Activated CD4-positive, alpha-beta T cell treated with anti-CD3 and anti-CD28 coated beads, Interleukin-2, amount 50 U/mL, for 1 hour (primary cell): Measurements from ENCODE around the gene DYNC2H1.
"Not testable (repeated sequence)": the region's sequence is repeated elsewhere in the genome, so short reads cannot be mapped to it uniquely, and the experiment has no call there.

Experiments
- DNase-seq: peaks from one replicate; pipeline ENCODE4 v3.0.0-alpha.2; 2020

DYNC2H1 gene

DNA sequence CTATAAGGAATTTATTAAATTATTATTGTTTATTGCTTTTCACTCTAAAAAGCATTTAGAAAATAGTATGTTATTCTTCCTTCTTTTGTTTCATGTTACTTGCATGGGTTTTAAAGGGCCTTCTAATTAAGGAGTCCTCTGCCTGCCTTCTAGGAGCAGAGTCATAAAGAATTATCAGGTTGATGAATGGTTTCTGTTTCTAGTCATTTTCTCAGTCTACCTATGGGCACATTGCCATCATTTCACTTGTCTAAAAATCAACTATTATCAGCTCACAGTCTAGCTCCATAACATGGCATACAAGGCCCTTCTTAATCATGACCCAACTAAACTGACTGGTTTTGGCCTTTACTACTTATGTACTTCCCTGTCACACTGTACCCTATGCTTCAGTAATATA, 16.2 kb downstream of the DYNC2H1 start:
- DNase-seq, result no peak

GRCh38 chr11:103141986-103142385, 32.8 kb downstream of the DYNC2H1 start:
- not testable (repeated sequence) for DNase-seq

DNA sequence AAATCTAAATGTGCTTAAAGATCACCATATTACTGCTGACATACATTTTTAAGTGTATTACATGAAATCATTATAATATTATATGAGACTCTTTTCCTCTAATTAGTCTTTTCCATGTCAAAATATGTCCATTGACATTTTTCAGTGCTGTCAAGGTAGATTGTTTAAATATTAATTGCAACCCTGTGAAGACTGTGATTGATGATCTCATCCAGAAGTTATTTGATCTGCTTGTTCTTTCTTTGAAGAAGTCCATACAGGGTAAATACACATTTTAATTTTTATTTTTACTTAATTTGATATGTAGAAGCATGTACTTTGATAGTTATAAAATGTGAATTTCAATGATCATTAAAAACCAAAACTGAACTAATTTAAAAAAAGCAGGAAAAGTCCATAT, 38.4 kb downstream of the DYNC2H1 start:
- no peak for DNase-seq

DNA sequence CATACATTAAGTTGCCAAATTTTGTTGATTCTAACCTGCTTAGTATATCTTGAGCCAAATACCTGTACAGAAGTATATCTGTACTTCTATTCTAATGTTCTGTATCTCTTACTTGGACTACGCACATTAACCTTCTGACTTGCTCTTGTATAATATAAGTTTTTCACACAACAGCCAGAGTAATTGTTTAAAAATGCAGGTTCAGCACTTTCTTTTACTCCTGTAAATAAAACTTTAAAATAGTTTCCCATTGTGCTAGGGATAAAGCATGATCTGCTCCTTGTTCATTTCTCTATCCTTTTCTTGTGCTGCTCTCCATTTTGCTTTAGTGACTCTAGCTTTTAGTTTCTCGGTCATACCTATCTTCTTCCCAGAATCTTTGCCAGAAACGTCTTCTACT, 48.3 kb downstream of the DYNC2H1 start:
- DNase-seq, result no peak

GRCh38 chr11:103164093-103164796, 55.0 kb downstream of the DYNC2H1 start:
- DNase-seq, result no peak

GRCh38 chr11:103167166-103167565, 57.9 kb downstream of the DYNC2H1 start:
- DNase-seq, result no peak

DNA sequence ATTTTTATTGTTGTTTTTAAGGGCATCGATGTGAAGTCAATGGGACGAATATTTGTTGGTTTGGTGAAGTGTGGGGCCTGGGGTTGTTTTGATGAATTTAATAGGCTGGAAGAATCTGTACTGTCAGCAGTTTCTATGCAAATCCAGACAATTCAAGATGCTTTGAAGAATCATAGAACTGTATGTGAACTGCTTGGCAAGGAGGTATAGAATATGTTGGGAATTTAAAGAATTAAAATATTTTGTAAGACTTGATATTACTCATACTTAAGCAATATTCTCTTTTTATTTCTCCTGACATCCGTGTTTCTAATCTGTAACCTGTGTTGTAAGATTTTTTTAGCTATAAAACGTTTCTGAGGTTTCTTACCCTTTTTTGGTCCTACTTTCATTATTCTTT, 61.6 kb downstream of the DYNC2H1 start:
- DNase-seq, result no peak

GRCh38 chr11:103175461-103176129, 66.4 kb downstream of the DYNC2H1 start:
- no peak for DNase-seq

DNA sequence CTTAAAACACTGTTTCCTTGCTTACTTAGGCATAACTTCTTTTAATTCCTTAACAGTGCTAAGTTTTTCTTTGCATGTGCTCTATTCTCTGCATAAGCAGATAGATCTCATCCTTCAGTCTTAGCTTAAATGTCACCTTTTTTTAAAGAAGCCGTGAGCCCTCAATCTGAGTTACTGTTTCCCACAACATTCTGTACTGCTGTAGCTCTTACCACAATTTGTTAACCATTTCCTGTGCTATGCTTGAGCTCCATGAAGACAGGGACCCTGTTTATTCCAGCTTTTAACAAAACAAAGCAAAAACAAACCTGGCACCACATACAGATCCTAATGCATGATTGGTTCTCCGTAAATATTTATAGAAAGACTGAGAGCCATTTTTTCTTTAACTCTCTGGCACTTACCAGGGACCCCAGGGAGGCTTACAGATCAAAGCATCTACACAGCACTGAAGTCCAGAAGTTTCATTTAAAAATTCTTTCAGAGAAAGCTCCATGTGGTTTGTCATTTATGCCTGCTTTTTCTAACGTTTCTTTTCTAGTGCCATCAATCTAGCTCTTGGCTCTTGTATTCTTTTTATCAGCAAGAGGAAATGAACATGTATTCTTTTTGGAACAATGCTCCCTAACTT, 74.9 kb downstream of the DYNC2H1 start:
- DNase-seq, result no peak

DNA sequence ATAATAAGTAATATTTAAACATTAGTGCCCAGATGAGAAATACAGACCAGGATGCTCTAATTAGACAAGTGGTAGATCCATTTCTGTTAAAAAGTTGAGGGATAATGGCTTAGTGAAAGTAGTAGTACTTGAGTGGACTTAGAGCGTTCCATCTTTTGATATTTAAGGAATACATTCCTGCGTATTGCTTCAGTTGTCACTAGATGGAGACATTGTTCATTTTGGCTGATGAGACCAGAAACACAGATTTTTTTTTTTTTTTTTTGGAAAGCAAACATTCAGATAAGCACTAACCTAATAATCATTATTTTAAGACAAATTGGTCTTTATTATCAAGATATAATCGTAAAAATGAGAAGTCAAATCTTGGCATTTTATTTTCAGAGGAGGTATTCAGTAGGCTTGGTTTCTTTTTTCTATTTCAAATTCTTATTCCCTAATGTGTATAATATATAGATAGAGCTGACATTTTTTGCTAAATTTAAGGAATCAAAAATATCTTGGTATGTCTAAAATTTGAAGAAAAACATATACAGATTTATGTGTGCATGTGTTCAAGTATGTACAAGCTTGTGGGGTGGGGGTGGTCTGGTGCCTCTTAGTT, 92.9 kb downstream of the DYNC2H1 start:
- no peak for DNase-seq

DNA sequence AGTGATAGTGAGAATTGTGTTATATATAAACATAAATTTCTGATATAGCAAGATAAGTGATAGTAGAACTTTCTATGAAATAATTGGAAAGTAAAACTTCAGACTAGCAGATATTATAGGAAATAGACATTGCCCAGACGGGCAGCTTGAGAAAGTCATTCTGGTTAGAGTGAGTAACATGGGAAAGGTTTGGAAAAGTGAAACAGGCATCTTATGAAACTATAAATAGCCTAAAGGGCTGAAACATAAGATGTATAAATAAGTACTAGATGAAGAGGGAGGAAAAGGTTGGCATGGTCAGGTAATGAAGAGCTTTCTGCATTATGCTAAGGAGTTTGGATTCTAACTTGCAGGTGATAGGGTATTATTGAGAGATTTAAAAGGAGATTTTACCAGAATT, 101.3 kb downstream of the DYNC2H1 start:
- no peak for DNase-seq

- DNase-seq, result no peak
Measured at GRCh38 chr11:103215812-103216211, 106.6 kb downstream of the DYNC2H1 start.

GRCh38 chr11:103220133-103220532, 110.9 kb downstream of the DYNC2H1 start:
- DNase-seq, result no peak

GRCh38 chr11:103222806-103223205, 113.6 kb downstream of the DYNC2H1 start:
- no peak for DNase-seq

DNA sequence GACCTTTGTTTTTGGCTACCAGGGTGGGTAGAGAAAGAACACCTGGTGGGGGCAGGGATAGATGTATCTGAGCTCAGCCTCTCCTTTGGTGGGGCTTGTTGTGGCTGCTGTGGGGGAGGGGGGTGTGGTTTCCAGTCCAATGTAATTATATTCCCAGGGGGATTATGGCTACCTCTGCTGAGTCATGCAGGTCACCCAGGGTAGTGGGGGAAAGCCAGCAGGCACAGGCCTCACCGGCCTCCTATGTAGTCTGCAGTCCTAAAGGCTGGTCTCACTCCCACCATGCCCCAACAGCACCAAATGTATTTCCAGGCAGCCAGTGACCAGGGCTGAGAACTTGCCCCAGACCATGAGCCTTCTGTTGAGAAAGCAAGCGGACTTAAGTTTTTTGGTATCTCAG, 119.6 kb downstream of the DYNC2H1 start:
- DNase-seq, result no peak

DNA sequence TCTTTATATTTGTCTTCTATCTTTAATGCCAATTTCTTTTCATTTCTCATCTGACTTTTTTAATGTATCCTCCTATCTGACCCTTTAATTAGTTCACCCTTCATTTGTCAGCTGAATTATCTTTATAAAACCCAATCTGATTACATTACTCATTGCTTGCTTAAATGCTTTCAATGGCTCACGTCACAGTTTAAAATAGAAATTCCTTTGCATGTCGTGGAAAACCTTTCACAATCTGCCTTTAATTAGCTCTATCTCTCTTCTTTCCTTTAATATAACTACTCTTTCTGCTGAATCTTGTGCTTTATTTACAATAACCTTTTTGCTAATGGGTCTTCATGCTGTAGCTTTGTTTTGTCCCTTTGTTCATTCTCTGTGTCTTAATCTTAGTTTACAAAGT, 125.7 kb downstream of the DYNC2H1 start:
- no peak for DNase-seq

GRCh38 chr11:103241574-103241973, 132.3 kb downstream of the DYNC2H1 start:
- no peak for DNase-seq

GRCh38 chr11:103254123-103254522, 144.9 kb downstream of the DYNC2H1 start:
- DNase-seq, result no peak

DNA sequence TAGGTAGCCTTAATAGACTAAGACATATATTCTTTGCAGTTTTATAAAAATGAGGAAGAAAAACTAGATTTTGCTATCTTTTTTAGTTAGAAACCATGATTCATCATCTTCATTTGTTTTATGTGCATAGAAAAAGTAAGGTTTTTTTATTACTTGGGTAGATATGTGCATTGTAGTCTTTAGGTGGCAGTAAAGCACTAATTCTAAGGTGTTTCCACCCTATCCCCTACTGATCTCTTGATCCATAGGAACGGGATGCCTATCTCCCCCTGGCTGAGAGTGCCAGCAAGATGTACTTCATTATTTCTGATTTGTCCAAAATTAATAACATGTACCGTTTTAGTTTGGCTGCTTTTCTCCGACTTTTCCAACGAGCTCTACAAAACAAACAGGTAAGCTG, 148.1 kb downstream of the DYNC2H1 start:
- no peak for DNase-seq

DNA sequence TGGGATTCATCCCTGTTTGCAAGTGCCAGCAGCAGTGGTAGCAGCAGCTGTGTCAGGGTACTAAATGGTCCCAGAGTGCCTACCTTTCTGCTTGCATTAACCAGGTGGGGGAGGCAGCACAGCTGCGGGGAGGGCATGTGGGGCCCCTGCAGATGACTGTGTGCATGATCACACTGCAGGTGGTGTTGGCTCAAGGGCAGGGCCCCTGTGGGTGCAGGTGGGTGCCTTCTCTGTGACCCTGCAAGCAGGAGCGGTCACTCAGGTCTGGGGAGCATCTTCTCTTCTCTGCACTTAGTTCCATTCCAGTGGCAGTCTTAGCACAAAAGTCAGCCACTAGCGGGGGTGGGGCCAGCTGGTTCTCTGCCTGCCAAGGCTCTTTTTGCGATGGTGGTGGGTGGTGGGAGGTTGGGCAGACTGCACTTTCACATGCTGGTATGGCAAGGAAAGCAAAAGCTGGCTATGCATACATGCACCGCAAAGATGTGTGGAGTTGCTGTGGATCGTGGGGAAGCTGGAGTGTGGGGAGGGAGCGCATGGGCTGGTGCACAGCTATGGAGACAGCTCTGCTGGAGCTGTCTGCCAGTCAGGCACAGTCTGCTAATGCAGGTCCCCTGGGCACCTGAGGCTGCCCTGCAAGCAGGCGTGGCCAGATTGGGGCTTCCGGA, 157.1 kb downstream of the DYNC2H1 start:
- no peak for DNase-seq

- DNase-seq, result no peak
Measured at GRCh38 chr11:103272876-103273275, 163.7 kb downstream of the DYNC2H1 start.

DNA sequence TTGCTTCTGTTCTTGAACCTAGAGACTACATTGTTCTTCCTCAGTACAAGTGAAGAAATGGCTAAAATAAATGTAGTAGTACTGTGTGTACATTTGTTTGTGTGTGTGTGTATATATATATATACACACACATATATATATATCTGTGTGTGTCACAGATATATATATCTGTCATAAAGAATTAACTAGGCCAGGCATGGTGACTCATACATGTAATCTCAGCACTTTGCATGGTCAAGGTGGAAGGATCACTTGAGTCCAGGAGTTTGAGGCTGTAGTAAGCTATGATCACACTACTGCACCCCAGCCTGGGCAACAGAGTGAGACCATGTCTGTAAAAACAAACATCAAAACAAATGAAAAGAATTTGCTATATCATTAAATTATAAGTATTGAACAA, 164.8 kb downstream of the DYNC2H1 start:
- DNase-seq, result no peak

DNA sequence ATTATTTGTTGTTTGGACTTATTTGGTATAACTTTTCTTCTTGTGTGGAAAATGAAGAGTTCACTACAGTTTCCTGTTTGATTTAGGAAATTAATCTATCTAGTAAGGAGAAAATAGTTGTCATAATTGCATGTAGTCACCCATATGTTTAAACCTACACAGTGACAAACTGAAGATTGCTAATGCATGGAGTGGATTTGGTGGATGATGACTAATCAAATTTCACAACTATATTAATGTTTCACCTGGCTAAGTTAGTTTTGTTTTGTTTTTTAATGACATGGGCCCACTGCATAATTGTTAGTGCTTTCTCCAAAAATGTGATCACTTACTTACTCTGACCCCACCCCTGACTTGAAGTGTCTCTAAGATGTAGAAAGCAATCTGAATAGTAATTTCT, 170.6 kb downstream of the DYNC2H1 start:
- no peak for DNase-seq
